PC-9 (cell line): ENCODE results near the gene PTGES3L. TPM values are rescaled to one million over a fixed set of nuclear protein-coding genes. Genes with fewer than 3 reads are reported as not detected.
A peak's percentile ranks its signal among the peaks of the same experiment; 100 is the strongest.
"Not testable (repeated sequence)": the region's sequence is repeated elsewhere in the genome, so short reads cannot be mapped to it uniquely, and the experiment has no call there.

Experiments
- BruUV-seq: library from RNA; stranded (reverse); fragments of 400-500 nt; replicated peaks from 2 replicates; lab custom pipeline; 2021; lab: Mats Ljungman, UMichigan
- CTCF ChIA-PET: fragments of 300-600 bp; sonication (Branson Sonifier 250); formaldehyde crosslinking; loops from one replicate; lab custom pipeline; 2022; ENCODE audit warnings: antibody characterized with exemption; lab: Charles Lee
- POLR2A ChIA-PET: fragments of 300-600 bp; sonication (Branson Sonifier 250); formaldehyde crosslinking; loops from one replicate; lab custom pipeline; 2022; ENCODE audit warnings: antibody characterized with exemption; ENCODE audit not compliant: unreplicated experiment; lab: Charles Lee
- DNase-seq, 2 experiments: peaks; one replicate each; pipeline versions ENCODE4 v3.0.0 to v3.0.0-alpha.2; 2015 to 2022; ENCODE audit warnings: mixed read lengths in 1 of 2
- H2AFZ ChIP-seq: fragments of 200-600 bp; sonication (generic); 2 replicates; pipeline ENCODE4 v1.8.1; 2017; ENCODE audit warnings: antibody characterized with exemption
- H3F3A ChIP-seq: fragments of 200-600 bp; sonication (generic); 2 replicates; pipeline ENCODE4 v1.8.1; 2017; ENCODE audit warnings: antibody characterized with exemption, mild to moderate bottlenecking, low read depth; ENCODE audit not compliant: insufficient read depth
- H3K27ac ChIP-seq: fragments of 200-600 bp; sonication (generic); 2 replicates; pipeline ENCODE4 v1.6.1; 2016; ENCODE audit warnings: mixed run types
- H3K27me3 ChIP-seq: fragments of 200-600 bp; sonication (generic); 2 replicates; pipeline ENCODE4 v1.6.1; 2016; ENCODE audit warnings: low read depth, mixed run types; ENCODE audit not compliant: insufficient read depth
- H3K36me3 ChIP-seq: fragments of 200-600 bp; sonication (generic); 2 replicates; pipeline ENCODE4 v1.6.1; 2016; ENCODE audit warnings: low read depth, mixed run types
- H3K4me1 ChIP-seq: fragments of 200-600 bp; sonication (generic); replicated peaks from 2 replicates; pipeline ENCODE4 v1.6.1; 2016; ENCODE audit warnings: mixed run types; ENCODE audit not compliant: insufficient read depth
- H3K4me2 ChIP-seq: fragments of 200-600 bp; sonication (generic); 2 replicates; pipeline ENCODE4 v1.6.1; 2017; ENCODE audit warnings: mixed run types
- H3K4me3 ChIP-seq: fragments of 200-600 bp; sonication (generic); 2 replicates; pipeline ENCODE4 v1.6.1; 2016; ENCODE audit warnings: mixed run types
- H3K79me2 ChIP-seq: fragments of 200-600 bp; sonication (generic); 2 replicates; pipeline ENCODE4 v1.6.1; 2017; ENCODE audit warnings: low read depth, mixed run types
- H3K9me2 ChIP-seq: fragments of 200-600 bp; sonication (generic); 2 replicates; pipeline ENCODE4 v1.8.1; 2017; ENCODE audit warnings: mild to moderate bottlenecking; ENCODE audit not compliant: insufficient read depth
- H3K9me3 ChIP-seq: fragments of 200-600 bp; sonication (generic); 2 replicates; pipeline ENCODE4 v1.8.1; 2016; ENCODE audit warnings: low read depth; ENCODE audit not compliant: insufficient read depth
- H4K20me1 ChIP-seq: fragments of 200-600 bp; sonication (generic); 2 replicates; pipeline ENCODE4 v1.8.1; 2017; ENCODE audit not compliant: insufficient read depth
- EZH2 ChIP-seq: fragments of 200-600 bp; sonication (generic); IDR thresholded peaks from 2 replicates; pipeline ENCODE4 v1.8.0; 2017; ENCODE audit warnings: antibody characterized with exemption, low read depth
- intact Hi-C: fragments of 100-400 bp; cut with micrococcal nuclease; formaldehyde crosslinking; loops from one replicate; pipeline ENCODE4 v1.10.0; 2022; ENCODE audit not compliant: unreplicated experiment
- total RNA-seq: library from RNA; stranded (reverse); gene quantifications from 2 replicates; pipeline ENCODE4 v1.2.3, GENCODE V29; 2021
- TF ChIP-seq, protein P1 (sequence below): fragments of 200-600 bp; sonication (generic); conservative IDR thresholded peaks from 2 replicates; pipeline ENCODE4 v1.6.1; 2017; ENCODE audit warnings: mixed run types, antibody characterized with exemption, mild to moderate bottlenecking, moderate library complexity

PTGES3L gene
- total RNA-seq, 1 experiment from 2014 or later = 0.70 TPM

- TF ChIP-seq, protein P1, sequence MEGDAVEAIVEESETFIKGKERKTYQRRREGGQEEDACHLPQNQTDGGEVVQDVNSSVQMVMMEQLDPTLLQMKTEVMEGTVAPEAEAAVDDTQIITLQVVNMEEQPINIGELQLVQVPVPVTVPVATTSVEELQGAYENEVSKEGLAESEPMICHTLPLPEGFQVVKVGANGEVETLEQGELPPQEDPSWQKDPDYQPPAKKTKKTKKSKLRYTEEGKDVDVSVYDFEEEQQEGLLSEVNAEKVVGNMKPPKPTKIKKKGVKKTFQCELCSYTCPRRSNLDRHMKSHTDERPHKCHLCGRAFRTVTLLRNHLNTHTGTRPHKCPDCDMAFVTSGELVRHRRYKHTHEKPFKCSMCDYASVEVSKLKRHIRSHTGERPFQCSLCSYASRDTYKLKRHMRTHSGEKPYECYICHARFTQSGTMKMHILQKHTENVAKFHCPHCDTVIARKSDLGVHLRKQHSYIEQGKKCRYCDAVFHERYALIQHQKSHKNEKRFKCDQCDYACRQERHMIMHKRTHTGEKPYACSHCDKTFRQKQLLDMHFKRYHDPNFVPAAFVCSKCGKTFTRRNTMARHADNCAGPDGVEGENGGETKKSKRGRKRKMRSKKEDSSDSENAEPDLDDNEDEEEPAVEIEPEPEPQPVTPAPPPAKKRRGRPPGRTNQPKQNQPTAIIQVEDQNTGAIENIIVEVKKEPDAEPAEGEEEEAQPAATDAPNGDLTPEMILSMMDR = 0 out of 2 replicates have a peak, but pooled peaks have one; percentile 3
- TF ChIP-seq EZH2 = no peak
- Histone ChIP-seq H2AFZ (no peak overlapping the region), H3K9me2 (no peaks in the 10 kb centered on the region), H3K4me2 (no peak overlapping the region), H3K4me1 (peaks cover 8% of the 10 kb centered on the region), H3K4me3 (no peak overlapping the region), H3K27ac (no peak overlapping the region; the same call in 1 of the 2 replicates), H4K20me1 (no peaks in the 10 kb centered on the region), H3F3A (no peaks in the 10 kb centered on the region), H3K79me2 (no peaks in the 10 kb centered on the region), H3K36me3 (no peaks in the 10 kb centered on the region), H3K27me3 (no peaks in the 10 kb centered on the region), H3K9me3 (no peaks in the 10 kb centered on the region; the same call in 1 of the 2 replicates)
- no peak for DNase-seq
- no TSS peak for BruUV-seq
- CTCF ChIA-PET = interaction anchor here (0.5 to 1.8 kb wide), 7 partner anchors 9 to 450 kb away, joined by 3 to 10 read pairs (median 3); partner anchors contain the start of genes AOC2 and BECN1
- intact Hi-C loops = loop anchor here (2.0 kb wide), 1 partner anchor 87 kb away; no protein-coding TSS in a partner anchor
- POLR2A ChIA-PET = interaction anchor here (0.5 to 0.7 kb wide), 4 partner anchors 18 to 82 kb away, joined by 3 to 13 read pairs (median 5); no protein-coding TSS in a partner anchor
These were observed 50.4 kb downstream of the PTGES3L start for GRCh38 chr17:42929497-42929844.

DNA sequence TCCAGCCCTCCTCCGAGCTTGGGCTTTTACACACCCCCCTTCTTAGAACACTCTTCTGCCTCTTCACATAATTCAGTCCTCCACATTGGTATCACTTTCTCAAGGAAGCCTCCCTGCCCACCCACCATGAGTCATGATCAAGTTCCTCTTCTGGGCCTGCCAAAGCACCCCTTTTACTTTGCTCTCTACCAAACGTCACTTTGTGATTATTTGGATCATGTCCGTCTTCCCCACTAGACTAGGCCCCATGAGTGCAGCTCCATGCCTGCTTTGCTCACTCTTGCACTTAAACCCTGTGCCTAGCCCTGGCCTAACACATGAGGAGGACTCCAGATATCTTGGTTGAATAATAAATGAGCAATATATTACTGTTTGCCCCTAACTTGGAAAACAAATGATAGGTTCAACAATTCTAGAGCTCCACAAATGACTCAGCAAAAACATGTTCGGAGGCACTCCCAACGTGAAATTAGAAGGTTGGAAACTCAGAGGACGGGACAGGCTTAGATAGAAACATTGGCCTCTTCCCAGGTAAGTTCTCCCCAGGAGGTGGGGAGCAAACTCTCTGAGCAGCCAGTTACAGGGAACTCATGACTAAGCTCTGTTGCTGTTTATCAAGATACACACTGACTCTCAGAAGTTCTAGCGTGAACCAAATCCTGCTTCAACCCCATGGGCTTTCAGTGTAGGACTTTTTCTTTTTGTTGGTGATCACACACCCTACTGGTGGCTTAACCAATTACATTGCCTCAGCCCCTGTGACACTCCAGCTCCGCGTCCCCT, 51.0 kb downstream of the PTGES3L start:
- H3K27ac ChIP-seq = peak overlapping the region; percentile 59
- no peak overlapping the region for H3K4me3 ChIP-seq
- peak; percentile 57 to 72 for DNase-seq
- peaks cover 8% of the 10 kb centered on the region for H3K4me1 ChIP-seq
- TF ChIP-seq EZH2 = no peak
- TF ChIP-seq, protein P1 = peak; percentile 65
- H2AFZ ChIP-seq = peak overlapping the region; percentile 70
- H3K27me3 ChIP-seq = no peaks in the 10 kb centered on the region
- no peaks in the 10 kb centered on the region for H4K20me1 ChIP-seq
- CTCF ChIA-PET = interaction anchor here (0.5 to 1.8 kb wide), 9 partner anchors 10 to 562 kb away, joined by 3 to 10 read pairs (median 3); partner anchors contain the start of genes AOC2 and BECN1
- H3K79me2 ChIP-seq = no peaks in the 10 kb centered on the region
- intact Hi-C loops = loop anchor here (2.0 kb wide), 1 partner anchor 86 kb away; no protein-coding TSS in a partner anchor
- no peaks in the 10 kb centered on the region for H3K9me2 ChIP-seq
- POLR2A ChIA-PET = interaction anchor here (0.5 to 0.7 kb wide), 6 partner anchors 15 to 81 kb away, joined by 3 to 14 read pairs (median 5); no protein-coding TSS in a partner anchor
- BruUV-seq = TSS peak; percentile 52
- H3K4me2 ChIP-seq = peak overlapping the region; percentile 12; the same call in 1 of the 2 replicates
- H3F3A ChIP-seq = no peaks in the 10 kb centered on the region
- no peaks in the 10 kb centered on the region; the same call in 1 of the 2 replicates for H3K9me3 ChIP-seq
- no peaks in the 10 kb centered on the region for H3K36me3 ChIP-seq

DNA sequence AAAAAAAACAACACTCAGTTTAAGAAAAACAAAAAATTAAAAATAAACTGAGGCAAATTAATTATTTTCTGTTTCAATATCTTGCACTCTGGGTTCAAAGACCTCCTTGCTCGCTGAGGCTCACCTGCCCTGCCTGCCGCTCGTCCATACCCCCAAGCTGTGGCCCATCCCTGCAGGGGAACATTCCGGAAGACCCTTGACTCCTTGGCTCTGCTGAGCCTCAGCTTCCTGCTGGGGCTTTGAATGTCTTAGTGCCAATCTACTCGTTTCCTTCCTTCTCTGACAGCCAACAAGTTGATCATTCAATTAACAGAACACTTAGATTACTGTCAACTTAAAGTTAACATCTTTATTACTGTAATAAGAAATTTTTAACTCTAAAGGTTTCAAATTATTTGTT, 55.0 kb downstream of the PTGES3L start:
- Histone ChIP-seq H3K27ac (no peak overlapping the region), H3K9me2 (no peaks in the 10 kb centered on the region), H3K27me3 (no peaks in the 10 kb centered on the region), H3K9me3 (no peaks in the 10 kb centered on the region; the same call in 1 of the 2 replicates), H3K79me2 (no peaks in the 10 kb centered on the region), H4K20me1 (no peaks in the 10 kb centered on the region), H3K4me1 (peaks cover 8% of the 10 kb centered on the region), H2AFZ (no peak overlapping the region), H3K4me3 (no peak overlapping the region), H3K36me3 (no peaks in the 10 kb centered on the region), H3F3A (no peaks in the 10 kb centered on the region), H3K4me2 (no peak overlapping the region)
- intact Hi-C loops = no loop called here
- DNase-seq = no peak
- no peak for TF ChIP-seq EZH2
- BruUV-seq = no TSS peak
- CTCF ChIA-PET = interaction anchor here (0.6 kb wide), 1 partner anchor 29 kb away, joined by 3 read pairs; no protein-coding TSS in a partner anchor
- POLR2A ChIA-PET = no interaction called here

DNA sequence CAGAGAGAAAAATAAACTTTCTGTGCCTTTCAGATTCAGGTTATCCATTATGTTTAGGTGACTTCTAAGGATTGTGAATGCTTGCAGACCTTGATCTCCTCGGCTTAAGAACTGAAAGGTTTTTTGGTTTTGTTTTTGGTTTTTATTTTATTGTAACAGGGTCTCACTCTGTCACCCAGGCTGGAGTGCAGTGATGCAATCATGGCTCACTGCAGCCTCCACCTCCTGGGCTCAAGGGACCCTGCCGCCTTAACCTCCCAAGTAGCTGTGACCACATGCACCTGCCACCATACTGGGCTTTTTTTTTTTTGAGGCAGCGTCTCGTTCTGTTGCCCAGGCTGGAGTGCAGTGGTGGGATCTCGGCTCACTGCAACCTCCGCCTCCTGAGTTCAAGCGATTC, 56.4 kb downstream of the PTGES3L start:
- intact Hi-C loops, H3K4me2 ChIP-seq, H3F3A ChIP-seq, H3K27me3 ChIP-seq, H2AFZ ChIP-seq, H3K36me3 ChIP-seq, DNase-seq, H3K27ac ChIP-seq, H3K9me3 ChIP-seq, CTCF ChIA-PET, H3K4me3 ChIP-seq, H3K4me1 ChIP-seq, BruUV-seq, H4K20me1 ChIP-seq, H3K79me2 ChIP-seq, H3K9me2 ChIP-seq: not testable (repeated sequence)
- POLR2A ChIA-PET = interaction anchor here (0.6 kb wide), 1 partner anchor 198 kb away, joined by 13 read pairs; no protein-coding TSS in a partner anchor
